ENCODE measurements around the gene ENKUR. TPM values are rescaled to one million over a fixed set of nuclear protein-coding genes. Genes with fewer than 3 reads are reported as not detected.

Gene ENKUR
- total RNA-seq, 1 donor from 2014 or later: not detected

GRCh38 chr10:24982319-24983112 is 33.4 kb downstream of the ENKUR start:
- TF ChIP-seq CTCF (IDR thresholded peaks at IDR 0.05; ENCODE audit: unreplicated experiment): no peak
- Mint-ChIP-seq H3K36me3 (ENCODE audit: low read depth, unreplicated experiment) (no peaks in the 10 kb centered on the region), H3K4me3 (ENCODE audit: unreplicated experiment) (no peak overlapping the region), H3K27ac (ENCODE audit: unreplicated experiment) (no peak overlapping the region), H3K9me3 (ENCODE audit: unreplicated experiment) (no peaks in the 10 kb centered on the region), H3K4me1 (ENCODE audit: unreplicated experiment) (peaks cover under 1% of the 10 kb centered on the region), H3K27me3 (ENCODE audit: unreplicated experiment) (peaks cover 2% of the 10 kb centered on the region)
- no peak for DNase-seq (ENCODE audit: low spot score)

- Mint-ChIP-seq H3K9me3 (ENCODE audit: unreplicated experiment) (no peaks in the 10 kb centered on the region), H3K4me3 (ENCODE audit: unreplicated experiment) (no peak overlapping the region), H3K27ac (ENCODE audit: unreplicated experiment) (no peak overlapping the region), H3K4me1 (ENCODE audit: unreplicated experiment) (no peaks in the 10 kb centered on the region), H3K27me3 (ENCODE audit: unreplicated experiment) (peaks cover 2% of the 10 kb centered on the region), H3K36me3 (ENCODE audit: low read depth, unreplicated experiment) (no peaks in the 10 kb centered on the region)
- TF ChIP-seq CTCF (IDR thresholded peaks at IDR 0.05; ENCODE audit: unreplicated experiment): no peak
- DNase-seq (ENCODE audit: low spot score): no peak
These were observed 34.7 kb downstream of the ENKUR start for GRCh38 chr10:24981161-24981710.

- no peak overlapping the region for H3K27ac Mint-ChIP-seq (ENCODE audit: unreplicated experiment)
- no peaks in the 10 kb centered on the region for H3K9me3 Mint-ChIP-seq (ENCODE audit: unreplicated experiment)
- H3K36me3 Mint-ChIP-seq (ENCODE audit: low read depth, unreplicated experiment): no peaks in the 10 kb centered on the region
- TF ChIP-seq CTCF (IDR thresholded peaks at IDR 0.05; ENCODE audit: unreplicated experiment): no peak
- no peaks in the 10 kb centered on the region for H3K4me1 Mint-ChIP-seq (ENCODE audit: unreplicated experiment)
- H3K27me3 Mint-ChIP-seq (ENCODE audit: unreplicated experiment): peaks cover 2% of the 10 kb centered on the region
- no peak overlapping the region for H3K4me3 Mint-ChIP-seq (ENCODE audit: unreplicated experiment)
- no peak for DNase-seq (ENCODE audit: low spot score)
These were observed 36.3 kb downstream of the ENKUR start for GRCh38 chr10:24979685-24980084.

GRCh38 chr10:24974976-24975375 is 41.0 kb downstream of the ENKUR start:
- Mint-ChIP-seq H3K36me3 (ENCODE audit: low read depth, unreplicated experiment) (no peaks in the 10 kb centered on the region), H3K9me3 (ENCODE audit: unreplicated experiment) (no peaks in the 10 kb centered on the region), H3K4me3 (ENCODE audit: unreplicated experiment) (no peak overlapping the region), H3K27ac (ENCODE audit: unreplicated experiment) (no peak overlapping the region), H3K27me3 (ENCODE audit: unreplicated experiment) (peaks cover 1% of the 10 kb centered on the region), H3K4me1 (ENCODE audit: unreplicated experiment) (no peaks in the 10 kb centered on the region)
- no peak for TF ChIP-seq CTCF (IDR thresholded peaks at IDR 0.05; ENCODE audit: unreplicated experiment)
- no peak for DNase-seq (ENCODE audit: low spot score)

- H3K36me3 Mint-ChIP-seq (ENCODE audit: low read depth, unreplicated experiment): no peaks in the 10 kb centered on the region
- no peak for DNase-seq (ENCODE audit: low spot score)
- H3K27me3 Mint-ChIP-seq (ENCODE audit: unreplicated experiment): no peaks in the 10 kb centered on the region
- no peaks in the 10 kb centered on the region for H3K4me1 Mint-ChIP-seq (ENCODE audit: unreplicated experiment)
- H3K27ac Mint-ChIP-seq (ENCODE audit: unreplicated experiment): no peak overlapping the region
- no peak for TF ChIP-seq CTCF (IDR thresholded peaks at IDR 0.05; ENCODE audit: unreplicated experiment)
- H3K4me3 Mint-ChIP-seq (ENCODE audit: unreplicated experiment): no peak overlapping the region
- H3K9me3 Mint-ChIP-seq (ENCODE audit: unreplicated experiment): no peaks in the 10 kb centered on the region
These were observed 42.8 kb downstream of the ENKUR start for GRCh38 chr10:24973163-24973562.

Measured in endothelial cell (in vitro differentiated cells).